Activated gamma-delta T cell treated with Interleukin-2 at 50 U/mL for 16 hours (primary cell): ENCODE results near the gene SLC16A3.
"Not testable (repeated sequence)": the region's sequence is repeated elsewhere in the genome, so short reads cannot be mapped to it uniquely, and the experiment has no call there.

Experiments used
- DNase-seq: peaks from one replicate; pipeline ENCODE4 v3.0.0-alpha.2; 2020

SLC16A3 gene

DNA sequence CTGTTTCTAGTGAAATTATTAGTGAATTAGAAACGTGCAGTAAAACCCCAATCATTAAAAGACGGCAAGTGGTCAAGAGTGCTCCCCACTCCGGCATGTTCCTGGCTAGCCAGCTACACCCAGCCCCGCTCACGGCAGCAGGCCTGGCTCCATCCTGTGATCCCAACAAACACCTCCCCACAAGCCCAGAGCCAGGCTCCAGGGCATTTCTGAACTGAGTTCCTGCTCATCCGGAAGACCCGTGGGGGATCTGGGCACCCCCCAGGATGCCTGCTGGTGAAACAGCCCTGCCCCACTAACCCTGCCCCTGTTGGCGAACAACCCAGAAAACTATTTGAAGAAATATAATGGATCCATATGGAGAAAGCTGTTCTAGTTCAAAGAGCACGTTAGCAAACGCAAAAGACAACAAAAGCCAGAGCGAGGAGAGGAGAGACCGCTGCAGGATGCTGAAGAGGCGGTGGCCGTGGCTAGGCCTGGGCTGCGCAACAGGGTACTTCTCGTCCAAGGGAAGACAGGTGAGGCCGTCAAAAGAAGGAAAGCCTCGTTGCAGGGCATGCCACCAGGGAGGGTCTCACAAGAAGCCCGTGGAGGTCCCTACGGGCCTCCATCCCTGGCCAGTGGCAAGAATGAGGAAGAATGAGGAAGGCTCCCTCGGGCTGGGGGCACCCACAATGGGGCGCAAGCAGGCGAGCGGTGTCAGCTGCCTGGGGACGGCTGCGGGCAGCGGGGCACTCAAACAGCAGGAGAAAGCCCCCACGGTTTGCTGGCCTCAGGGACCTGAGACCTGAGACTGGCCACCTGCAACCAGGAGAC, 19.2 kb downstream of the SLC16A3 start:
- DNase-seq: no peak

DNA sequence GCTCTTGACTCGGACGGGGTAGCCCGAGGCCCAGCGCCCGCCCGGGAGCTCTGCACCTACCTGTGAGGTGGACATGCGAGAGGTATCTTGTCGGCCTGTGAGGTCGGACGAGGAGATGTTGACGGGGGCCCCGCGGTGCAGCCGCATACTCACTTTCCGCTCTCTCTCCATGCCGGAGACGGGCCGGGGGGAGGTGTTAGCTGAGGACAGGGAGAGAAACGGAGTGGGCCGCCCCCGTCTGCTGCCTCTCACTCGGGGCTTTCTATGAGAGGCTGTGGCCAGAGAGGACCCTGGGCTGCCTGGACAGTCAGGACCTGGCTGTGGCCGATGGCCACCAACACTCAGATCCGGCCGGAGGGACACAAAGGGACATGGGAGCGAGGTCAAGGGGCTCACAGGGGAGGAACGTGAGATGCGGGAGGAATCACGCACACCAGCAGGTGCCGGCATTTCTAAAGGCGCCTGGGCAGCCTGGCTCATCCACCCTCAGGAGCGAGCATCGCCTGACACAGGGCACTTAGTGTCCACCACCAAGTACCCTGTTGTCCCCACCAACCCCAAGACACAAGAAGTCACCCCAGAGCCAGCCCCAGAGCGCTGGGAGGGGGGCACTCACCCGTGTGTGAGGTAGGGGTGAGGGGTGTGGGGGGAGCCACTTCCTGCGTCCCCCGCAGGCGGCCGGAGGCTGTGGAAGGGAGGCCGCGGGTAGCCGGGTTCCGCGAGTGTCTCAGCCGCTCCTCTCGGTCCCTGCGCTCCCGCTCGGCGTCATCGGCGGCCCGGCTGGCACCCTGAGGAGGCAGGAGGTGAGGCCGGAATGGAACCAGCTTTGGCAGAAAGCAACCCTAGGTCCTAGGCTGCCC, 20.2 kb downstream of the SLC16A3 start:
- no peak for DNase-seq

DNA sequence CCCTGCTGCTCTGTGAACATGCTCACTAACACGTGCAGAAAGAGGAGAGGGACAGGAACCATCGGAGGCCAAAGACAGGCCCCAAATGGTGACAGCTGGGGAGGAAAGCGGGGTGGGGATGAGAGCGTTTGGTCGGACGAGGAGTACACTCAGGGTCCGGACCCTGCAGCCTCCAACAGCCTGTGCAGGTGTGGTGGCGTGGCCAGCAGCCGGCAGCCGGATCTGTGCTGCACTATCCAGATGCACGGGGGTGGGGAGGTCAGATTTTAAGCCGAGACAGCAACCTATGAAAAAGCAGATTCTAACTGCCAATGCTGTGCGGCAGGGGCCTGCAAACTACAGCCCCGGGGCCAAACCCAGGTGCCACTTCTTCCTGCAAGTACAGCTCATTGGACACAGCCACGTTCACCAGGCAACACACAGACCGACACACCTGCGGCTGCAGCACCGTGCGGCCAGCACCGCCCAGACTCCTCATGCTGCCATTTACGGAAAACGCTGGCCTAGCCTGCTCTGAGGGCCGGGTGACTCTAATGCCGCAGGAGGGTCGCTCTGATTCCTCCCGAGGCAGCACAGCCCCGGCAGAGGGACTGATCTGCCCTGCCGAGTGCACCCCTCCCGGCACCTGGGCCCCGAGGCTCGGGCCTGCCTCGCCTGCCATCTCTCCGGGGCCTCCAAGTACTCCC, 21.2 kb downstream of the SLC16A3 start:
- no peak for DNase-seq

DNA sequence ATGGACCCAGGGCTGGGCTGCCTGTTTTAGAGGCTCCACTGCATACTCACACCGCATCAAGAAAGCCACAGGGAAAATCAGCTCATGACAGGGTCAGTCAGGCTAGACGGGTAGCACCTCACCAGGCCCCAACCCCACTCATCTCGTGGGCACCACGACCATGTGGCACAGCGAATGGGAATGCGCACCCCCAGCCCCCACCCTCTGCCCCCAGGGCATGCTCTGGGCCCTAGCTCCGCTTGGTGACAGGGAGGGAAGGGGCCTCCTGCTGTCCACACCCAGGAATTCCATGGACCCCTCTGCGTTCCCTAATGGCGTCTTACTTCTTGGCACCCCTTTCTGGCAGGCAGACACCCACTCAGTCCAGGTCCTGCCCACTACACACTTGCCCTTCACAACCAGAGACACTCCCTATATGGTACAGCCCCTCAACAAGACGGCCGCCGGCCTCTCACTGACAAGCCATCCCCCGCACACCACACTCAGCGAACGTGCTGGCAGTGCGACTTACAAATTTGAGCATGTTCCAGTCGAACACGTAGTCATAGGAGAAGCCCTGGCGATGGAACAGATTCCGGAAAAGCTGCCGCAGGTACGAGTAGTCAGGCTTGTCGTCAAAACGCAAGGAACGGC, 22.1 kb downstream of the SLC16A3 start:
- no peak for DNase-seq

DNA sequence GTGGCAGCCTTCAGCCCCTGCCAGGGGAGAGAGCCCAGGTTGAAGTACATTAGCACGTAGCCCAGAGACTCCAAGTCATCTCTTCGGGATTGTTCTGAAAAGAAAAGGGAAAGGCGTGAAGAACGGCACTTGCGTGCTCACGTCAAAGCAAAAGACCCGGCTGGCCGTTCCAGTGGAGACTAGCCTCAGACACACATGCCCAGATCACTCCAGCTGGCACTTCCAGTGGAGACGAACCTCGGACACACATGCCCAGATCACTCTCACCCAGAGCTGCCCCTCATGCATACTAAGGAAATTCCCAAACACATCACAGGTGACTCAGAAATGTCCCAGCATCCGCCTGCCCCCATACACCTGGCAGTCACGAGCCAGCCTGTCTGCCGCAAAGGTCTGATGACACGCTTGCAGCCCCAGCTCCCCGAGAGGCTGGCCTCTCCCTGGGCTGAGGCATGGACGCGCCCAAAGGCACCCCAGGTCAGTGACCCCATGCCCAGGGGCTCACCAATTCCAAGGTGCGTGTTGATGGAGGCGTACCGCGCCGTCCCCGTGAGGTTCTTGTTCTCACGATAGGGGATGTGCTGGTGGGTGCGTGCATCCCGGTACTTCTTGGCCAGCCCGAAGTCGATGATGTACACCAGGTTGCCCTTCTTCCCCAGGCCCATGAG, 23.8 kb downstream of the SLC16A3 start:
- DNase-seq: no peak

DNA sequence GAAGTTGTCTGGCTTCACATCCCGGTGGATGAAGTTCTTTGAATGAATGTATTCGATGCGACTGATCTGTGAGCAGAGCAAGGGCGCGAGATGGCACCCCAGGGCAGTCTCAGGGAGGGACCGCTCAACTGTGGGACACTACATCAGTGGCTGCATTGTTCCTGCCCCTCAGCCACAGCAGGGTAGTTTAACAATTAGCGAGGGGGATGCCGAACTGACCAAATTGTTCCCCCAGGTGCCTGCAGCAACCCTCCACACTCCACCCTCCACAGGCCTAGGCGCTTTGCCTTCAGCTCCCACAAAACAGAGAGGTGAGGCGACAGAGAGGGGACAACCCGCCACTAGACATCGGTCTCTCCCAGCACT, 24.3 kb downstream of the SLC16A3 start:
- no peak for DNase-seq

DNA sequence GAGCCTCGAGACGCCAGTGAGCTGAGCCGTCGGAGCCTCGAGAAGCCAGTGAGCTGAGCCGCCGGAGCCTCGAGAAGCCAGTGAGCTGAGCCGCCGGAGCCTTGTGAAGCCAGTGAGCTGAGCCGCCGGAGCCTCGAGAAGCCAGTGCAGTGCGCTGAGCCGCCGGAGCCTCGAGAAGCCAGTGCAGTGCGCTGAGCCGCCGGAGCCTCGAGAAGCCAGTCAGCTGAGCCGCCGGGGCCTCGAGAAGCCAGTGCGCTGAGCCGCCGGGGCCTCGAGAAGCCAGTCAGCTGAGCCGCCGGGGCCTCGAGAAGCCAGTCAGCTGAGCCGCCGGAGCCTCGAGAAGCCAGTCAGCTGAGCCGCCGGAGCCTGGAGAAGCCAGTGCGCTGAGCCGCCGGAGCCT, 25.3 kb downstream of the SLC16A3 start:
- not testable (repeated sequence) for DNase-seq

DNA sequence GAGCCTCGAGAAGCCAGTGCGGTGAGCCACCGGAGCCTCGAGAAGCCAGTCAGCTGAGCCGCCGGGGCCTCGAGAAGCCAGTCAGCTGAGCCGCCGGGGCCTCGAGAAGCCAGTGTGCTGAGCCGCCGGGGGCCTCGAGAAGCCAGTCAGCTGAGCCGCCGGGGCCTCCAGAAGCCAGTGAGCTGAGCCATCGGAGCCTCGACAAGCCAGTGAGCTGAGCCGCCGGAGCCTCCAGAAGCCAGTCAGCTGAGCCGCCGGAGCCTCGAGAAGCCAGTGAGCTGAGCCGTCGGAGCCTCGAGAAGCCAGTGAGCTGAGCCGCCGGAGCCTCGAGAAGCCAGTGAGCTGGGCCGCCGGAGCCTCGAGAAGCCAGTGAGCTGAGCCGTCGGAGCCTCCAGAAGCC, 25.9 kb downstream of the SLC16A3 start:
- DNase-seq: not testable (repeated sequence)

DNA sequence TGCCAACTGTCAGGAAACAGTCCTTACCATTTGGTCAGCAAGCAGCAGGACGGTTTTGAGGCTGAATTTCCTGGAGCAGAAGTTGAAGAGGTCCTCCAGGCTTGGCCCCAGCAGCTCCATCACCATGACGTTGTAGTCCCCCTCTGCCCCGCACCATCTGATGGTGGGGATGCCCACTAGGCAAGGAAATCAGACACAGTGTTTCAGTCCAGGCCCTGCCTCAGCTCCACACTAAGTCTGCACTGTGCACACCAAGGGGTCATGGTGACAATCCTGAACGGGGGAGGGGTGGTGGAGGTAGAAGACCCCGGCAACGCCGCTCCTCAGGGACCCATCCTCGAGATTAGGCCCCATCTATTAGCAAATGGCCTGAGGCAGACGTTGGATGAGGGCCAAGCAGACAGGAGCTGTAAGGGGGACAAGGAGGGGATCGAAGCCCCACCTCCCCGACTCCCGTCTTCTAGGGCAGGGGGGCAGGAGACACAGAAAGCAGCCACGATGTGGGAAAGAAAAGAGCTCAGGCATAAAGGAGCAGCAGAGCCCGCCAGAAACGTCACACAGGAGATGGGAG, 26.6 kb downstream of the SLC16A3 start:
- no peak for DNase-seq

DNA sequence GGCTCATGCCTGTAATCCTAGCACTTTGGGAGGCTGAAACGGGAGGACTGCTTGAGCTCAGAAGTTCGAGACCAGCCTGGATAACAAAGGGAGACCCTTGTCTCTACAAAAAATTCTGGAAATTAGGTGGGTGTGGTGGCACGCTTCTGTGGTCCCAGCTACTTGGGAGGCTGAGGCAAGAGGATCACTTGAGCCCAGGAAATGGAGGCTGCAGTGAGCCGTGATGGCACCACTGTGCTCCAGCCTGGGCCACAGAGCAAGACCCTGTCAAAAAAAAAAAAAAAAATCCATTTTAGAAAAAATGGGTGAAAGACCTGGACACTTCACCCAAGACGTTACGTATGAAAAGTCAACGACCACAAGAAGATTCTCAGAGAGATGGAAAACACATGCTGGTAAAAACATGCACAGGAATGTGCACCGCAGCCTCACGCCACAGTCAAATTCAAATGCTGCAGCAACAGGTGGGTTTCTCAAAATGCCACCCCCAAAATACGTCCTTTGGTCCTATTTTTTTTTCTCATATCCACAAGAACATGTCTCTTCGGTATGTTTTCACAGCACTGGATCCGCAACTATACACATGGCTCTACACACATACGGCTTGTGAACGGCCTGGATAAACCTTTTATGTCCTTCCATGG, 27.5 kb downstream of the SLC16A3 start:
- no peak for DNase-seq

DNA sequence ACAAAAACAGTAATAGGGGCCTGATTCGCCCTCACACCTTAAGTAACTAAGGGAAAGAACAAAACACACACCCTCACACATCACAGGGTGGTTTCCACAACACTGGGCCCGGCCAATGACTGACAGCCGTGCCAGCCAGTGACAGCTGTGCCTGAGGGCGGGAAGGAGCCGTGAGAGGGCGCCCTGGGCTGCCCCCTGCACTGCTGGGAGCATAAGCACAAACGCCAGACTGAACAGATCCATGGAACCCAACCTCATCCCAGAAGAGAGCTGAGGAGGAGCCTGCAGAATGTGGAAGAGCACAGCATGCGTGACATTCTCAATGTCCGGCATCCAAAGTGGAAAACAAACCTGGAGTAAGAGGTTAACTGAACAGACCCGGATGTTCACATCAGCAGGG, 28.6 kb downstream of the SLC16A3 start:
- DNase-seq: peak; percentile 58

DNA sequence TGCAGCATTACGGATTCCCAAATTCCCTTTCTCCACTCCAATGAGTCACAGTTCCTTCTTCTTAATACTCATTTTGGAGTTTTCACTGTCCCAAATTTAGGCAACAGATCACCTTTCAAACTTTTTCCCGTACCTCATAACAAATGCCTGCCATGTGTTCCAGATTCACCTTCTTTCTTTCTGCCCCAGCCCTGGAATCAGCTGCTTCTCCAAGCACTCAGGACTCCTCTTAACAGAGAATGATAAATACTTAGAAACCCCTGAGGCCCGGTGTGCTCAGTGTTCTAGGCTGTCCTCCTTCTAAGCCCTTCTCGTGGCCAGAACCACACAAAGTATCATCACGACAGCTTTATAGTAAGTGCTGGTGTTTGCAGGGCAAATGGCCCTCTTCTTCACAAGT, 29.7 kb downstream of the SLC16A3 start:
- DNase-seq: no peak

DNA sequence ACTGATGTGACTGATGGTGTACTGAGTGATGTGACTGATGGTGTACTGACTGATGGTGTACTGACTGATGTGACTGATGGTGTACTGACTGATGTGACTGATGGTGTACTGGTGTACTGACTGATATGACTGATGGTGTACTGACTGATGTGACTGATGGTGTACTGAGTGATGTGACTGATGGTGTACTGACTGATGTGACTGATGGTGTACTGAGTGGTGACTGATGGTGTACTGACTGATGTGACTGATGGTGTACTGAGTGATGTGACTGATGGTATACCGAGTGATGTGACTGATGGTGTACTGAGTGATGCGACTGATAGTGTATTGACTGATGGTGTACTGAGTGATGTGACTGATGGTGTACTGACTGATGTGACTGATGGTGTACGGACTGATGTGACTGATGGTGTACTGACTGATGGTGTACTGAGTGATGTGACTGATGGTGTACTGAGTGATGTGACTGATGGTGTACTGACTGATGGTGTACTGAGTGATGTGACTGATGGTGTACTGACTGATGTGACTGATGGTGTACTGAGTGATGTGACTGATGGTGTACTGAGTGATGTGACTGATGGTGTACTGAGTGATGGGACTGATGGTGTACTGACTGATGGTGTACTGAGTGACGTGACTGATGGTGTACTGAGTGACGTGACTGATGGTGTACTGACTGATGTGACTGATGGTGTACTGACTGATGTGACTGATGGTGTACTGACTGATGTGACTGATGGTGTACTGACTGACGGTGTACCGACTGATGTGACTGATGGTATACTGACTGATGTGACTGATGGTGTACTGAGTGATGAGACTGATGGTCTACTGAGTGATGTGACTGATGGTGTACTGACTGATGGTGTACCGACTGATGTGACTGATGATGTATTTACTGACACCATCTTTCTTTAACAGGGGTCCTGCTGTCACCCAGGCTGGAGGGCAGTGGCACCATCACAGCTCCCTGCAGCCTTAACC, 31.4 kb downstream of the SLC16A3 start:
- DNase-seq: not testable (repeated sequence)

DNA sequence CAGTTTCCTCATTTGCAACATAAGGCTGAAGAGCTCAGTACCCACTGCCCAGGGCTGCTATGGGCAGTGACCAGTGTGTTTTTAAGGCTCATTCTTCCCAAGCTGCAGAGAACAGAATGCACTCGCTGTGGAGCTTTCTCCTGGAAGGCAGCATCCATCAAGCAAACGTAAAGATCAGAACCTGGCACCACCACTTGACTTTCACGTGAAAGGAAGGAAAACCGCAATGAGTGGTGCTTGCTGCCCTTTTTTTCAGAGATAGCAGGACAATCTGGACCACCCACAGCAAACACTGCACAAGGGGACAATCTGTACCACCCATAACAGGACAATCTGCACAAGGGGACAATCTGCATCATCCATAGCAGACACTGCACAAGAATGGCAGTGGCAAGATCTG, 33.5 kb downstream of the SLC16A3 start:
- no peak for DNase-seq

DNA sequence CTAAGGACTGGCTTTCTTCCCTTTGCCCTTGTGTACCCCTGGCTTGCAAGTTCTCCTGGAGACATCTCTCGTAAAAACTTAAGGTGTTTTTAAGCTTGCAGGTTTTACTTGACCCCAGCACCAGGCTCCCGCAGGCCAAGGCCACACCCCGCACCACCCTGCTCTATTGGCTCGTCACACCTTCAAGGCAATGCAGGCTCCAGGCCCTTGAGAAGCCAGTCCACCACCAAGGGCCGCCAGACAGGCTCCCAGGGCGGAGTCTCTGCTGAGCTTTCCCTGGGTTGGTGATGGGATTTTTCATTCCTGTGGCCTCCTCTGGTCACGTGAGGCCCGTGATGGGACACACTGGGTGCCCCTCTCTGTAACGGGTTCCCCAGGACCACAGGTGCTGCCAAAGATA, 34.8 kb downstream of the SLC16A3 start:
- no peak for DNase-seq

DNA sequence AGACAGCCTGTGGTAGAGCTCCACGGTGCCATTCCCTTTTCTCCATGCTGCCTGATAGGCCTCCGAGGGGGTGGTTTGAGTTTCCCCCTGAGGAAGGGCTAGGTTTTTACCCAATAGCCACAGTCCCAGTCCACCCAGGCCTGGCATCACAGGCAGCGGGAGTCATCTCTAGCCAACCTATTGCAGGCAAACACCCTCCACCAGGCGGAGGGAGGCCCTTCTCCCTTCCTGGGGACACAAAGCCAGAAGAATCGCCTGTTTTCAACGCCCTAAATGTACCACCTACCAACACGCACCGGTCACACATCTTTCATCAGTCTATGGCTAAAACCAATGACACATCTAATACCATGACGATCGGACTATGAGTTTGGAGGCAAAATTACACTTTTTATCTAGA, 37.3 kb downstream of the SLC16A3 start:
- no peak for DNase-seq

DNA sequence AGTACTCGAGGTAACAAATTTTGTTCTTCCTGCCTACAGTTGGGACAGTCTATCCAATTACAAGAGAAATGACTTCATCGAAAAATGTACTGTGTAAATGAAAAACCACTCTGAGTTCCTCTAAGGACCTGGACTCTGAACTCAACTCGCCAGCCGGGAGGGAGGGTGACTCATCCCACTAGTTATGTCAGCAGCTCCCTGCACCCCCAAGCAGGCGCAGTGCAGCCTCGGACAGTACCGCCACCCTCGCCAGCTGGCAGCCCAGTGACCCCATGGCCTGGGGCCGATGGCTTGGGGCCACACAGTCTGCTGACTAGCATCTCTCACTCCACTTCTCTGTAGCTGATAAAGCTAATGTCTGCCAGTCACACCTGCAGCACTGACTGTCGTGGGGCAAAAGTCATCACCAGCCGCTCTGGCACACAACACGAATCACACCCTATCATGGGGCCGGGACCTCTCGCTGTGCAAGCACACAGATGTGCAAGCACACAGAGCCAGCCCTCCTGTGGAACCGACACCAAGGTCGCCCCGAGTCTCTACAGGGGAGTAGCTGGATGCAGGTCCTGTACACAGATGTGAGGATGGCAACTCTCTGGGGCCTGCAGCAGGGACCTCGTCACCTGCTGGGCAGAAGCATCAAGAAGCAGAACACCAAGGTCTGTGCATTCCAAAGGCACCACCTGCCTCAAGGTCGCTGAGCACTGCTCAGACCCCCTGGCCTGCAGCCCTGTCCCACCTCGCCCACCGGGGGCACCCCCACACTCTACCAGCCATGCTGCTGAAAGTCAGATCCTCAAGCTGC, 38.9 kb downstream of the SLC16A3 start:
- peak; percentile 42 for DNase-seq

DNA sequence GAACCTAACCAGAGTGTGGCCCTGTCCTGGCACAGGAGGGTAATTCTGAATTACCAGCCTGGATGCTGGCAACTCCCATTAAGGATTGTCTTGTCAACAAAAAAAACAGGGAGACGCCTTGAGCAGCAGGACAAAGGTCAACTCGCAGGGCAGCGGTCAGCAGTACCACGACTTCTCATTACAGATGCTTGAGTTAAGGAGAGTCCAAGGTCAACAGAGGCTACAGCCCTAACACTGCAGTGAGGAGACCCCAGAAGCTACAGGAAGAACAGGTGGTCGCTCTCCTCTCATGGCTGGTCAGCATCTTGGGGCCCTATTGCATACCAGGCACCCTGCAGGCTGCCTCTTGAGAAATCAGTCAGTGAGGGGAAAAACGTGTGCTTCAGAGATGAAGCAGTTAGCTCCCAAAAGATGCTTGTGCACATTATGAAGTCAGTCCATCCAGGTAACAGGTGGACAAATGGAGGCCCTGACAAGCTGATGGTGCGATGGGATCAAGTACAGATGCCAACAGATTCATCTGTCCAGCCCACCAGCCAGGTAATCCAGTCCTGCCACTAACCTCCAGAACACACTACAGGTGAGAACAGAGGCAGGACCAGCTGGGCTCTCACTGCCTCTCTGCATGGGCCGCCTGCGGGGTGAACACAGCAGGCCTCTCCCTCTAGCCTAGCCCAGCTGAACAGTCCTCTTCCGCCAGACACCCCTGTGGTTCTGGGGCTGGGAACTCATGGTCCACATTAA, 40.5 kb downstream of the SLC16A3 start:
- DNase-seq: no peak
